NCI-H2196 treated with DMSO at 0.1 percent for 48 hours (cell line): Measurements from ENCODE around the gene RADIL.

Source experiments
- DNase-seq: peaks from one replicate; lab custom pipeline; 2025; ENCODE audit not compliant: unreplicated experiment; lab: John Stamatoyannopoulos, UW

The RADIL gene

DNA sequence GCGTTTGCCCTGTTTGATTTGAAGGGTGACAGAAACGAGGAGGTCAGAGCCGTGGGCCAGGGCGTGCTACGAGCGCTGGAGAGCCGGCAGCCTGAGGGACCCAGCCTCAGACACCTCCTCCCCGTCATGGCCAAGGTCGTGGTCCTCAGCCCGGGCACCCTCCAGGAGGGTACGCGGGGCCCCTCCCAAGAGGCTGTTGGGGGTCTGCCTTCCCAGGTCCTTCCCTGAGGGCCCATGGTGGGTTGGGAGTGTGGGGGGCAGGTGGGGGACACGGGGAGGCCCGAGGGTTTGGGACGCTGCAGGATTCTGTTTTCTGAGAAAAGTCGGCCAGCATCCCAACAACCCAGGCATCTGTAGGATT lies 100.2 kb downstream of the RADIL start:
- no peak for DNase-seq

- no peak for DNase-seq
Observed at GRCh38 chr7:4782333-4783291, 100.9 kb downstream of the RADIL start.

DNA sequence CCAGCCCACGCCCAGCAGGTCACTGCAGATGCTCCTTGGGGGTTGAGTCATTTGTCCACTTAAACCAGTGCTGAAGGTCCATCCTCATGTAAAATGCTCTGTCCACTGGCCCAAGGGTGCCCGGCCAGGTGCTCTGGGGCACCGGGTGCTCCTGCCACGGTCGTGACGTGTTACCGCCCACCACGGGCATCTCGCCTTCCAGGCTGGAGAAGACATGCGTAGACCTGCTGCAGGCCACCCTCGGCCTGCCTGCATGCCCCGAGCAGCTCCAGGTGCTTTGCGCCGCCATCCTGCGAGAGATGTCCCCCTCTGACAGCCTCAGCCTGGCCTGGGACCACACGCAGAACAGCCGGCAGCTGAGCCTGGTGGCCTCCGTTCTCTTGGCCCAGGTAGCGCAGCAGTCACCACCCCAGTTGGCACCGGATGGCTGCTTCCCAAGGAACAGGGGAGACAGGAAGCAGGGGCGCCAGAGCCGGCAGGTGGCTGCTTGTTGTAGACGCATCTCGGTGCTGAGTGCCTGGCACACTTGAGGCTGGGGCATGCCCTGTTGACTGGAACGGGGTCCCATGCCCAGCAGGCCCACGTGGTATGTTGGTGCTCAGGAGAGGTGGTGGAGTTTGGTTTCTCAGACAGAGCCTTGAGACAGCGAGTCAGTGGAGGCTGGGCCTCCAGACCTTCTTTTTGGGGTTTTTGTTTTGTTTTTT lies 102.0 kb downstream of the RADIL start:
- DNase-seq: no peak

DNA sequence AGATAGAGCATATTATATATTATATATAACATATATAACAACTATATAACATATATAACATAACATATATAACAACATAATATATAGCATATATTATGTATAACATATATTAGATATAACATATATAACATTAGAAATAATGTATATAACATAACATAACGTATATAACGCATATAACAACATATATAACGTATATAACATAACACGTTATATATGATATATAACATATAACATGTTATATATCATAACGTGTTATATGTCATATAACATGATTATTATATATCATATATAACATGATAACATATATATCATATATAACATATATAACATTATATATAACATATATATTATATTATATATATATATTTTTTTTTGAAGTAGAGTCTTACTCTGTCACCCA lies 104.4 kb downstream of the RADIL start:
- DNase-seq: no peak

DNA sequence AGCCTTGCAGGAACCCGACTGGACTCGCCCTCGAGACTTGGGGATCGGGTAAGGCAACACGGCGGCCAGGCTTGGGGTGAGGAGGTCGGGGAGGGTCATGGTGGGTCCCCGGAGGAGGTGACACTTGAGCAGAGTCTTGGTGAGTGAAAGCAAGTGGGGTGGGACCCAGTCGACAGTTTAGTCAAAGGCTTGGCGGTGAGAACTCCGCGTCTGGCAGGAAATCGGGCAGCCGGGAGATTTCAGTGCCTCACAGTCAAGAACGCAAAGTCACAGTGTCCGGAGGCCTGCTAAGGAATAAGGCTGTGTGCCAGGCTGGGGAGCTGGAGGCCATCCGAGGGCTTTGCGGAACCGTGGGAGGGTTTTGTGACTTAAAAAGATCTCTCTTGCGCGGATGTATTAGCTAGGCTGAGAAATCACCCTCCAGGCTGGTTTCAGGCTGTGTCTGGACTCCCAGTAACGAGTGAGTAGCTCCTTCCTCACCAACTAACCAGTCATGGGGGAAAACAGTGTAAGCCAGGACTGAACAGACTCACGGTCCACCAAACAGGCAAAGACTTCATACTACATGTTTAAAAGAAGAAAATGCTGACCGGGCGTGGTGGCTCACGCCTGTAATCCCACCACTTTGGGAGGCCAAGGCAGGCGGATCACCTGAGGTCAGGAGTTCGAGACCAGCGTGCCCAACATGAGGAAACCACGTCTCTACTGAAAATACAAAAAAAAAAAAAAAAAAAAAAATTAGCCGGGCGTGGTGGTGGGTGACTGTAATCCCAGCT lies 107.5 kb downstream of the RADIL start:
- DNase-seq: no peak

DNA sequence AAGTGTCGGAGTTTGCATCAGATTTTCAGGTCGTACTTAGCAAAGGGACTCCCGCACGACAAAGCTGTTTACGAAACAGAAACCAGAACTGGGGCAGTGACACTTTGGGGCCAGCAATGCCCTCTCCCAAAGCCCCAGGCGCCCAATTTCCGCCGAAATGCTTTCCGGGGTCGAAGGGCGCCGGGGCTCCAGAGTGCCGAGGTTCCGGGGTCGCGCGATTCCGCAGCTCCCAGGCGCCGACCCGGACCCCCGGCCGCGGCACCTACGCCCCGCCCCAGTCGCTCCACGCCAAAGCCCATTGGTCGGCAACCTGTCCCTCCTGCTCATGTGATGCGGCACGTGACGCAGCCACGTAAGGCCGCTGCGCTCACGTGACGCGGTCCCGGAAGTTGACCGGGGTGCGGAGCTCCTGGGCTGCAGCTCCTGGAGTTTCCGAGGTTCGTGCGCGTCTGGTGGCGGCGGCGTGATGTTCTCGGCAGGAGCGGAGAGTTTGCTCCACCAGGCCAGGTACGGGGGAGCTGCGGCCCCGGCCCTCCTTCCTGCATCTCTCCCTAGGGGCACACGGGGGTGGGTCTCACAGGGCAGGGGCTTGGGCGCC lies 108.2 kb downstream of the RADIL start, which contains the start of gene AP5Z1:
TSS of gene AP5Z1 (plus strand) at position 374 of the 598 bp plus-strand sequence. CDS start at position 467, 93 bp downstream.
- DNase-seq: peak; percentile 82

GRCh38 chr7:4774658-4775249 lies 108.8 kb downstream of the RADIL start:
- no peak for DNase-seq

GRCh38 chr7:4774007-4774406 lies 109.5 kb downstream of the RADIL start:
- DNase-seq: no peak

DNA sequence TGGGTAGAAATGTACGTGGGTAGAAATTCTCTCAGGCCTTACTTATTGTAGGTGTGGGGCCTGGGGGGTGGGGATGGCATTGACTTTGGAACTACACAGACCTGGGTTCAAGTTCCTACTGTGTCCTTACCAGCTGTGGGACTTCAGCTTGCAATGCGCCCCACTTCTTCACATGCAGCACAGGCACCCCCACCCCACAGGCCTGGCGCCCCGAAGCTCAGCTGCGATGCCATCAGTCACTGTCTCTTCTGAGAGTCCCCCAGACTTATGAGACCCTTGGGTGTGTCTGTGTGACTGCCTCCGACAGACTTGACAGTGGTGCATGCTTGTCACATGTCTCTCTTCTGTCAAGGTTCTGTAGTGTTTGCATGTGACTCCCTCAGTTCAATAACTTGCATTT lies 111.2 kb downstream of the RADIL start:
- no peak for DNase-seq

- DNase-seq: no peak
Observed at GRCh38 chr7:4771737-4772136, 111.8 kb downstream of the RADIL start.

- no peak for DNase-seq
Observed at GRCh38 chr7:4770886-4771285, 112.6 kb downstream of the RADIL start.

GRCh38 chr7:4769761-4770160 lies 113.8 kb downstream of the RADIL start:
- no peak for DNase-seq

GRCh38 chr7:4768597-4769569 lies 114.6 kb downstream of the RADIL start:
- DNase-seq: no peak

- no peak for DNase-seq
Observed at GRCh38 chr7:4766666-4767519, 116.6 kb downstream of the RADIL start.

DNA sequence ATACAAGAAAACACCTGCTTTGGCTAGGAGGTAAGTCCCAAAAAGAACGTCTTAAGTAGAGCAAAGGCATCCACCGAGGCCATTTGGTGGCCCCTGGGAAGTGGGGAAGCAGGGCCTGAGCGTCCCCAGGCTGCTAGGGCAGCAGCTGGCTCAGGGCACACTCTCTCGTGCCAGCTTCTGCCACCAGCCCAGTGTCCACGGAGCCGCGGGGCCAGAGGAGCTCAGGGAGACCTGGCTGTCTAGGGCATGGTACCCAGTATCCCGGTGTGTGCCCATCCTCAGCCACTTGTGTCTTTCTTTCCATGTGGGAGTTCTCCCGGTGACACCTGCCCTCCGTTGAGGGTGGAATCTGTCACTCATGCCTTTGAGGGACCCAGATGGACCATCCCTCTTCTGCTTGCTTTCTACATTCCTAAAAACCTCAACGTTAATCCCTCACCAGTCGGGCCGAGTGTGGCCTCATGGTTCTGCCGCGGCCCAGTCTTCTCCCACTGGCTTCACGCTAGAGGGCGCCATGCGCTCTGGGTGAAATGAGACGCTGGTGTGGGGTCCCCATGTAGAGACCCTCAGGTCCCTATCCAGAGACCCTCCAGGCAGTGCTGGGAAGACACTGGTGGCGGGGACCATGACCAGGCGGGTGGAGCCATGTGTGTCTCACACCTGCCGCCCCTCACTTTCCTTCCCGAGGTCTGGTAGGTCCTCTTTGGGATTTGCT lies 117.6 kb downstream of the RADIL start:
- DNase-seq: no peak

- DNase-seq: no peak
Observed at GRCh38 chr7:4764402-4765007, 119.0 kb downstream of the RADIL start.

- DNase-seq: no peak
Observed at GRCh38 chr7:4763794-4764185, 119.7 kb downstream of the RADIL start.
